Measurements from ENCODE around the gene ACOXL. TPM values are rescaled to one million over a fixed set of nuclear protein-coding genes. Genes with fewer than 3 reads are reported as not detected.

Gene ACOXL
- polyA plus RNA-seq, 3 donors from 2014 or later, result not detected

- H3K4me3 Mint-ChIP-seq, result no peak overlapping the region
- H3K9me3 Mint-ChIP-seq, result no peaks in the 10 kb centered on the region
- H3K36me3 Mint-ChIP-seq, result peaks cover 8 to 39% (median 10%) of the 10 kb centered on the region in 3 donors
- peaks cover 3 to 6% of the 10 kb centered on the region in 2 donors for H3K4me1 Mint-ChIP-seq
- no peak for DNase-seq
- H3K27me3 Mint-ChIP-seq (ENCODE audit: low read depth in 3 of 3), result peaks cover 0 to 6% (median 1%) of the 10 kb centered on the region in 3 donors
- H3K27ac Mint-ChIP-seq, result peak overlapping the region in 1 of 6 donors; percentile 12
Measured at GRCh38 chr2:111157071-111157661, 424.8 kb downstream of the ACOXL start.

GRCh38 chr2:111157798-111158197, 425.4 kb downstream of the ACOXL start:
- no peaks in the 10 kb centered on the region for H3K9me3 Mint-ChIP-seq
- H3K36me3 Mint-ChIP-seq, result peaks cover 8 to 41% (median 16%) of the 10 kb centered on the region in 3 donors
- no peak overlapping the region for H3K27ac Mint-ChIP-seq
- H3K27me3 Mint-ChIP-seq (ENCODE audit: low read depth in 3 of 3), result peaks cover 0 to 6% (median 1%) of the 10 kb centered on the region in 3 donors
- H3K4me1 Mint-ChIP-seq, result peaks cover 5 to 10% of the 10 kb centered on the region in 2 donors
- no peak overlapping the region for H3K4me3 Mint-ChIP-seq
- DNase-seq, result no peak

- no peak overlapping the region for H3K4me3 Mint-ChIP-seq
- DNase-seq, result no peak
- peaks cover 0 to 38% (median 23%) of the 10 kb centered on the region in 3 donors for H3K36me3 Mint-ChIP-seq
- no peaks in the 10 kb centered on the region for H3K9me3 Mint-ChIP-seq
- H3K4me1 Mint-ChIP-seq, result peaks cover 9 to 15% of the 10 kb centered on the region in 2 donors
- H3K27ac Mint-ChIP-seq, result peak overlapping the region in 1 of 6 donors; percentile 14
- H3K27me3 Mint-ChIP-seq (ENCODE audit: low read depth in 3 of 3), result peaks cover 0 to 6% (median 1%) of the 10 kb centered on the region in 3 donors
Measured at GRCh38 chr2:111159641-111160040, 427.3 kb downstream of the ACOXL start.

DNA sequence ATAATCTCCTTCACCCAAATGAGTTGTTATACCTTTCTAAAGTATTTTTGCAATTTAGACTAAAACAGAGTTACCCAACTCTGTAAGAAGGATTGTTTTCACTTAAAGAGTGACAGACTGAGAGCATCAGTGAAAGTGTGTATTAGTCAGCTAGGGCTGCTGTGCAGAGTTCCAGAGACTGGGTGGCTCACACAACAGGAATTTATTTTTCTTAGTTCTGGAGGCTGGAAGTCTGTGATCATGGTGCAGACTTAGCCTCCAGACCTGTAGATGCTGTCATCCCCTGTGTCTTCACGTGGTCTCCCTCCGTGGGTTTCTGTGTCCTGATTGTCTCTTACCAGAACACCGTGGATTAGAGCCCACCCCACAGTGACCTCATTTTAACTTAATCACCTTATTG, 428.4 kb downstream of the ACOXL start:
- no peak overlapping the region for H3K4me3 Mint-ChIP-seq
- peaks cover 0 to 6% (median 1%) of the 10 kb centered on the region in 3 donors for H3K27me3 Mint-ChIP-seq (ENCODE audit: low read depth in 3 of 3)
- no peak overlapping the region for H3K27ac Mint-ChIP-seq
- H3K9me3 Mint-ChIP-seq, result no peaks in the 10 kb centered on the region
- peaks cover 4 to 45% (median 31%) of the 10 kb centered on the region in 3 donors for H3K36me3 Mint-ChIP-seq
- no peak for DNase-seq
- peaks cover 9 to 15% of the 10 kb centered on the region in 2 donors for H3K4me1 Mint-ChIP-seq

DNA sequence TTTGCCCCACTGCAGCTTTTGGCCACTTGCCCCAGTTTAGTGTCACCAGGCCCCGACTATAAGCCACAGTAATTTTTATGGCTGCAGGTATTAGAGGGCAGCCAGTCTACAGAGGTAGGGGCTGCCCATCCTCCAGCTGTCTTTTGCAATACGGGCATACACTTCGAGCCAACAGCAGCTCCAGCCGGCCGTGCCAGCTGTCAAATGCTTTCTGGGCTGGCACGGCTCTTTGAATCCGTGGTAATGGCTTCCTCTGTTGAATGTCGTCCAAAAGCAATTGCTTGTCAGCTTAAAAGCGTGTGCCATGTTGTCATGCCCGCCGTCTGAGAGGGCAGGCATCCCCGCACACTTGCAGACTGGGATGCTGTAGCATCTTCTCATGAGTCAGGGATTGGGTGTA, 429.6 kb downstream of the ACOXL start:
- H3K4me1 Mint-ChIP-seq, result peaks cover 9 to 15% of the 10 kb centered on the region in 2 donors
- H3K27ac Mint-ChIP-seq, result no peak overlapping the region
- H3K9me3 Mint-ChIP-seq, result no peaks in the 10 kb centered on the region
- peaks cover 0 to 6% (median 1%) of the 10 kb centered on the region in 3 donors for H3K27me3 Mint-ChIP-seq (ENCODE audit: low read depth in 3 of 3)
- DNase-seq, result no peak
- H3K4me3 Mint-ChIP-seq, result no peak overlapping the region
- peaks cover 4 to 38% (median 31%) of the 10 kb centered on the region in 3 donors for H3K36me3 Mint-ChIP-seq

DNA sequence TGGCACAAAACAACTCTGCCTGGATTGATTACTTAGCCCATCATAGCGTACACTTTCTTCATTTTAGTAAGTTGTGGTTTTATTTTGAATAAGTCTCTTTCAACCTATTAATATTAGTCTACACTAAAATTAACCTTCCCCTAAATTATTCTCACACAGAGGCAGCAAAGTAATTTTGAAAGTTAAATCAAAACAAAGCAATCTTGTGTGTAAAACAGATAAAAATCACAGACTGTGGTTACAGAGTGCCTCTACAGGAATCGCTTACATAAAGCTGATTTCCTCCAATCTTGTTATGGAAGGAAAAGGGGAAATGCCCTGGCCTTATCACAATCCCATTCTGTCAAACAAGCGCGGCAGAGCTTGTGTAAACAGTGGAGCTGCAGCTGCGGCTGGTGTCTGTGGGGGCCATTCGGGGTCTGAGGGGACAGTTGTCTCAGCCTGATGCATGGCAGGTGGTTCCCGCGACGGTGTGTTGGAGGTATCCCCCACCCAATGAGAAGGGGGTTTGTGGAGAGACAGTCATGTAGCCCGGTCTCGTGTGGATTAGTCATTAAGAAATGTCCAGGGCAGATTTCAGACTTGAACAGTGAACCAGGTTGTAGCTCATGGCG, 430.5 kb downstream of the ACOXL start:
- Mint-ChIP-seq H3K36me3 (peaks cover 4 to 38% (median 31%) of the 10 kb centered on the region in 3 donors), H3K27me3 (ENCODE audit: low read depth in 3 of 3) (peaks cover 0 to 6% (median 1%) of the 10 kb centered on the region in 3 donors), H3K4me1 (peaks cover 11 to 23% of the 10 kb centered on the region in 2 donors), H3K9me3 (no peaks in the 10 kb centered on the region), H3K27ac (peak overlapping the region in 1 of 6 donors; percentile 23), H3K4me3 (no peak overlapping the region)
- DNase-seq, result no peak

GRCh38 chr2:111164078-111164477, 431.7 kb downstream of the ACOXL start:
- Mint-ChIP-seq H3K27ac (no peak overlapping the region), H3K4me3 (no peak overlapping the region), H3K4me1 (peaks cover 12 to 25% of the 10 kb centered on the region in 2 donors), H3K27me3 (ENCODE audit: low read depth in 3 of 3) (peaks cover 0 to 6% (median 1%) of the 10 kb centered on the region in 3 donors), H3K36me3 (peaks cover 4 to 38% (median 31%) of the 10 kb centered on the region in 3 donors), H3K9me3 (no peaks in the 10 kb centered on the region)
- no peak for DNase-seq

DNA sequence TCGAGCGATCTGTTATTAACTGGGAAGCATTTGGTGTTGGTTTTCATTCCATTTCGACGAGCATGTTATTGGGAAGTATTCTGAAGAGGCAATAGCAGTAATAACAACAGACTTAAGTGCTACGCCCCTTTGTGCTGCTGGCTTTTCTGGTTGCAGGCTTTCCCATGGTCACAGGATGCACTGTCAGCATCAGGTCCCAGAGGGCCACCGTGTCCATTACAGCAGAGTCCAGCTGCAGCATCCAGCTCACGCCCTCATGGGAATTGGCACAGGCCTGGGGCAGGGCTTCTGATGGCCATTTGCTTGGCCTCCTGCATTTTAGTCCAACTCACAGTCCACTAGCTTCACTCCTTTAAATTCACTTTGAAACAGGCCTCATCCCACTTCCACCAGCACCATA, 432.7 kb downstream of the ACOXL start:
- no peak overlapping the region for H3K27ac Mint-ChIP-seq
- H3K27me3 Mint-ChIP-seq (ENCODE audit: low read depth in 3 of 3), result peaks cover 0 to 3% (median 0%) of the 10 kb centered on the region in 3 donors
- H3K4me3 Mint-ChIP-seq, result no peak overlapping the region
- no peak for DNase-seq
- peaks cover 4 to 36% (median 31%) of the 10 kb centered on the region in 3 donors for H3K36me3 Mint-ChIP-seq
- H3K4me1 Mint-ChIP-seq, result peaks cover 11 to 22% of the 10 kb centered on the region in 2 donors
- H3K9me3 Mint-ChIP-seq, result no peaks in the 10 kb centered on the region

GRCh38 chr2:111166115-111166514, 433.7 kb downstream of the ACOXL start:
- no peak for DNase-seq
- no peak overlapping the region for H3K27ac Mint-ChIP-seq
- H3K36me3 Mint-ChIP-seq, result peaks cover 4 to 34% (median 29%) of the 10 kb centered on the region in 3 donors
- no peaks in the 10 kb centered on the region for H3K9me3 Mint-ChIP-seq
- H3K4me1 Mint-ChIP-seq, result peaks cover 10 to 19% of the 10 kb centered on the region in 2 donors
- no peaks in the 10 kb centered on the region for H3K27me3 Mint-ChIP-seq (ENCODE audit: low read depth in 3 of 3)
- H3K4me3 Mint-ChIP-seq, result no peak overlapping the region

DNA sequence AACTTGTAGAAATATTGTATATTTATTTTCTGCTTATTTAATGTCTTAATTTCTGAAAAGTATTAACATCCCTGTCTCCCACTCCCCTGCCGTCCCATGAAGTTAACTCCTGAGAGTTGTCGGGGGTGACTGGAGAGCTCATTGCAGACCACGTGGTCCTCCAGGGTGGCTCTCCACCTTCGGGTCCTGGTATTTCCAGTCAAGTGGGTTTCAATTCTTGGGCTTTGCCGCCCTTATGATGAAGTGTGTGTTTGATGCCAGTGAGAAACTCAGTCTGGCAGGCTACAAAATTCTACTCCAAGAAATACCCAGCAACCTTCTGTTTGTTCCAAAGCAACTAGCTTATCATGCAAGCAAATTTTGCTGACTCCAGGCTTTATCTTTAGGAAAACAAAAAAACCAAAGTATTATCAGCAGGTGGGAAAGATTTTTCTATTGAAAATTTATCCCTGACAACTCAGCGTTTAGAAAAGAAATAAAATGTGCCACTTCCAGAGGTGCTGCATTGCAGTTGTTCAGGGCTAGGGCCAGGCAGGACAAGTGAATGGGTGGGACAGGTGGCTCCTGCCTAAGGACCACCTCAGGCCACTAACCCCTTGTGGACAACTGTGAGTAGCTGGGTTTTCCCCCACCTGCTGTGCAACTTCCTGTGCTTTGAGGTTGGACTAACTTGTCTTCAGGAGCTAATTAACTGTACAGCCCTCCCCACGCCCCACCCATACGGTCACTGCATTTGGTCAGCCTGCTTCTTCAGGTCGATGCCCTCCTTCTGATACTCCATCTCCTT, 434.9 kb downstream of the ACOXL start:
- H3K9me3 Mint-ChIP-seq, result no peaks in the 10 kb centered on the region
- no peak overlapping the region for H3K4me3 Mint-ChIP-seq
- H3K4me1 Mint-ChIP-seq, result peaks cover 10 to 19% of the 10 kb centered on the region in 2 donors
- no peak for DNase-seq
- H3K27ac Mint-ChIP-seq, result no peak overlapping the region
- H3K27me3 Mint-ChIP-seq (ENCODE audit: low read depth in 3 of 3), result peaks cover 0 to 6% (median 0%) of the 10 kb centered on the region in 3 donors
- peaks cover 4 to 28% (median 21%) of the 10 kb centered on the region in 3 donors for H3K36me3 Mint-ChIP-seq

DNA sequence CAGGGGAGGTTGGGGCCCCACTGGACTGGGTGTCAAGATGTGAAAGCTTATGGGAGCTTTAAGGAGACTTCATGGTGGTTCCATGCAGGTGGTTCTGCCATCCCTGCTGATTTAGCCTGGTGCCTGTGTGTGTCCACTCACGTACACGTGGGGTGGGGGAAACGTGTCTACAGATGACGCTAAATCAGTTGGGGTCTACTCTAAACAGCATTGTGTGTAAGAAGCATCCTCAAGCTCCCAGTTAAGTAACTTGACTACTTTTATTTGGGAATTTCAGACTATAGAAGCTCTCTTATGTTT, 435.4 kb downstream of the ACOXL start:
- peaks cover 7 to 15% of the 10 kb centered on the region in 2 donors for H3K4me1 Mint-ChIP-seq
- H3K27me3 Mint-ChIP-seq (ENCODE audit: low read depth in 3 of 3), result peaks cover 0 to 6% (median 0%) of the 10 kb centered on the region in 3 donors

More for the DNA sequence above, 435.4 kb downstream of the ACOXL start:
- H3K4me3 Mint-ChIP-seq, result no peak overlapping the region
- DNase-seq, result no peak
- peaks cover 4 to 24% (median 15%) of the 10 kb centered on the region in 3 donors for H3K36me3 Mint-ChIP-seq
- H3K9me3 Mint-ChIP-seq, result no peaks in the 10 kb centered on the region
- H3K27ac Mint-ChIP-seq, result peak overlapping the region in 1 of 6 donors; percentile 34
